NK-92 (cell line): ENCODE measurements around the gene XPOT.

Experiments
- DNase-seq: peaks from one replicate; lab custom pipeline; 2025; ENCODE audit not compliant: unreplicated experiment; lab: John Stamatoyannopoulos, UW

XPOT gene

DNA sequence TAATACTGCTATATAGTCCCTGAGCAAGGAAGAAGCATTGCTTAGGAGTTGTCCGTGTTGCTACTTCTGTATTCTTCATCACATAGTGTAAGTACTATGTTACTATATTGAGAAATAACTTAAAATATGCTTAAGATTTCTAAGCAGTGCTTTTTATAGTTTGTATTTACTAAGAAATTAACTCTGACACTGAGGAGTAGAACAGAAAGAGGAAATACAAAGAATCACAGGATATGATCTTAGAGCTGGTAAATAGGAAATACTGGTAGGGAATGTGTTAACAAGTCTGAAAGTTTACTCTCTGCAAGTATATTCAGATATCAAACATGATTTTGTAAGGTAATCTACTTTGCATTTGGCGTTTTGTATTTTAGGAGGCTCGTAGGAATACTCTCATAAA is 15.5 kb downstream of the XPOT start:
- DNase-seq = no peak

DNA sequence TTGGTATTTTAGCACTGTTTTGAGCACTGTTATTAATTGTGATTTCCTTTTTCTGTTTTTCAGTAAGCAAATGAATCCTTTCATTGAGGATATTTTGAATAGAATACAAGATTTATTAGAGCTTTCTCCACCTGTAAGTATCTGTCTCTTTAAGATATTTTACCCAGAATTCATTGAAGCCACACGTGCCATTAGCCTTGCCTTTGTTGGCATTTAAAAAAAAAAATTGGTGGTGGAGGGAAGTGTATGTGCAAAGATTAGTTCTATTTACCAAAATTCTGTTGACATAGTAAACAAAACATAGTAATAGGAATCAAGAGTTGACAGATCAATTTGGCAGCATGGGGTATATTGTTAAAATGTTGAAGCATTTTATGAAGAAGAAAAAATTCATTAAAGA is 23.8 kb downstream of the XPOT start:
- DNase-seq = no peak

DNA sequence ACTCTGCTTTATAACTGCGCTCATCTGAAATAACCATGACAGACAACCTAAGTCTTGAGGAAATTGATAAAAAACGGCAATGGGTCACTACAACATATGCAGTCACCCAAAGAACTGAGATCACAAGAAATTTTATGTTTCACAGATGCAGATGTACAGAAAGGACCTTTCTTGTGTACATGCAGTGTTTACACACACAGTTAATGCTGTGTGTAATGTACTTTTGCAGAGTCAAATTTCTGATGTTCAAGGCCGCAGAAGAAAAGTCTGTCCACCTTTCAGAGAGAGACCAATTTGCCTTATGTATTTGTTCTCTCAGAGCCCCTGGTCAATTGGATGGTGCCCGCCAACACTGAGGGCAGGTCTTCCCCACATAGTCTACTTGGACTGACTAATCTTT is 24.8 kb downstream of the XPOT start:
- no peak for DNase-seq

DNA sequence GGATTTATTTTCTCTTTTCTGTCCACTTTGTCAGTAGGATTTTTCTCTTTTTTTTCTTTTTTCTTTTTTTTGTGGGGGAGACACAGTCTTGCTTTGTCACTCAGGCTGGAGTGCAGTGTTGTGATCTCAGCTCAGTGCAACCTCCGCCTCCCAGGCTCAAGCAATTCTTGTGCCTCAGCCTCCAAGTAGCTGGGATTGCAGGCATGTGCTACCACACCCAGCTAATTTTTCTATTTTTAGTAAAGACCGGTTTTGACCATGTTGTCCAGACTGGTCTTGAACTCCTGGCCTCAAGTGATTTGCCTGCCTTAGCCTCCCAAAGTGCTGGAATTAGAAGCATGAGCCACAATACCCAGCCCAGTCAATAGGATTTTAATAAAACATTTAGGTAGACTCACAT is 26.7 kb downstream of the XPOT start:
- DNase-seq = no peak

DNA sequence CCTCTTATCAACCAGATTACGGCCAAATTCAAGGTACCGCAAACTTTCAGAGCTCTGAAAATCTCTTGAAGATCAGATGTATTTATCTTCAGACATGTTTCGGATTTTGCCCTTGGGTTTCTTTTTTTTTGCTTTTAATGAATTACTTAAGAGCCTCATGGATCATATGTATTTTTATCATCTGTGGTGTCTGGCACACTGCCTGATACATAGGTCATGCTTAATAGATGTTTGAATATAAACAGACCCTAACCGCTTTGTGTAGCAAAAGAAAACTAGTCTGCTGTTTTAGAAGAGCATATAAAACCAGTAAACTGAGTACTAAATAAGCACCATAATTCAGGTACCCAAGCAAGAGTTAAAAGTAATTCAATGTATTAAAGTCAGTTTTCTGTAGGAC is 27.6 kb downstream of the XPOT start:
- no peak for DNase-seq

DNA sequence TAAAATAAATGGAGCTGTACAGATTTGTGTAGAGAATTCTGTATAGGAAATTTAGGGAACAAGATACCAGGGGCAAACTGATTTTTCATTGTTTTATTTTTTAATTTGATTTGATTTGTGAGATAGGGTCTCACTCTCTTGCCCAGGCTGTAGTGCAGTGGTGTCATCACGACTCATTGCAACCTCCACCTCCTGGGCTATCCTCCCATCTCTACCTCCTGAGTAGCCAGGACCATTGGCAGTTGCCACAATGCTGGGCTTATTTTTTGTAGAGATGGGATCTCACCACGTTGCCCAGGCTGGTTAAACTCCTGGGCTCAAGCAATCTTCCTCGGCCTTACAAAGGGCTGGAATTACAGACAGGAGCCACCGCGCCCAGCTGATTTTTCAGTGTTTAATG is 29.7 kb downstream of the XPOT start:
- DNase-seq = no peak

DNA sequence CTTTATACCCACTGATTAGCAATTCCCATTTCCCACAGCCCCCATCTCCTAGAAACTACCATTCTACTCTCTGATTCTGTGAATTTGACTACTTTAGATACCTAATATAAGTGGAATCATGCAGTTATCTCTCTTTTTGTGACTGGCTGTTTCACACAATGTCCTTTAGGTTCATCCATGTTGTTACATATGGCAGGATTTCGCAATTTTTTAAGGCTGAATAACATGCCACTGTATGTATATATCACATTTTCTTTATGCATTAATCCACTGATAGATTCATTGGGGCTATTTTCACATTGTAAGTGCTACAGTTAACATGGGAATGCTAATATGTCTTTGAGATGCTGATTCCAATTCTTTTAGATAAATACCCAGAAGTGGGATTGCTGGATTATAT is 35.9 kb downstream of the XPOT start:
- DNase-seq = no peak

DNA sequence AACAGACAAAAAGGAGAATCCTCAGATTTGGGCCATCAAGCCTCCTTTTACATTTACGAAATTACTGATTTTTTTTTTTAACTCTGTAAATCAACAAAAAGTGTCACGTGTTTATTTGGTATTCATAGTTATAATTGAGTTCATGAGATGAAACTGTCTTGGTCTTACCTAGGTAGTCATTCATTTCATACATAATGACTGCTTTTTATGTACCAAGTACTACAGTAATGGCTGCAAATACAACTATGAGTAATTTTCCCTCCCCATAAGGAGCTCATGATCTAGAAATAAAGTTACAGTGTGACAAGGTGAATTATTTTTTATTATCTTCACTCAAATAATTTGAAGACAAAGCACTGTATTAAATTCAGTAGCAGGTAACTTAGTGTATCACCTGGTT is 41.3 kb downstream of the XPOT start:
- DNase-seq = no peak

DNA sequence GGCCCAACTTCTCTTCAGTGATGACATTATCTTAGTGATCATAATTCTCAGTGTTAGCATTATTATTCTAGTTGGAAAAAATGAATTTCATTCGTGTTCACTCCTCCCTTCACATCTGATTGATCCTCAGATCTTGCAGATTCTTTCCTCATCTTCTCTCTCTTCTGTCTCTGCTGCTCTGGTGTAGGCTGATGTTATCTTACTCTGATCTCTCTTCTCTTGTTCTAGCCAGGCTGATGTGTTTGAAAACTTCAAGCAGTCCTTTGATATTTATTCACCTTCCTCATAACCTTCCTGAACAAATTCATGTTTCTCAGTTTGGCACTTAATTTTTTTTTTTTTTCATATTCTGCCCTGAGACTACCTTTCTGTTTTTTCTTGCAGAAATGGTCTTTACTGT is 42.1 kb downstream of the XPOT start:
- DNase-seq = no peak

DNA sequence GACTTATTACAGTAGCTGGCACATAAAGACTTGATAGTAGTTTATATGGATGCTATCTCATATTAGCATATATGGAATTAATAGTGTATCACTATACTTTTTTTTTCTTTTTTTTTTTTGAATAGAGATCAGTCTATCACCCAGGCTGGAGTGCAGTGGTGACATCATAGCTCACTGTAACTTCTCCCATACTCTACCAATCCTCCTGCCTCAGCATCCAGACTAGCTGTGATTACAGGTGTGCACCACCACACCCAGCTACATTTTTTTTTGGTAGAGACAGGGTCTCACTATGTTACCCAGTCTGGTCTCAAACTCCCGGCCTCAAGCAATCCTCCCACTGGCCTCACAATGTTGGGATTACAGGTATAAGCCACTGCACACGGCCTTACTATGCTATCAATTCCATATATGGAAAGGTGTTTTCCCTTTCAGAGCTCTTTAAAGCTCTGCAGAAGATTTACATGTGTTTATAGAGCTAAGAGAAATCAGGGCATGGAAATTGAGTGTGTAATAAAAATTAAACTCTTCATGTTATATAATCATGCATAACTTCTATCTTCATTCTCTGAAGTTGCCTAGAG is 46.0 kb downstream of the XPOT start:
- no peak for DNase-seq

DNA sequence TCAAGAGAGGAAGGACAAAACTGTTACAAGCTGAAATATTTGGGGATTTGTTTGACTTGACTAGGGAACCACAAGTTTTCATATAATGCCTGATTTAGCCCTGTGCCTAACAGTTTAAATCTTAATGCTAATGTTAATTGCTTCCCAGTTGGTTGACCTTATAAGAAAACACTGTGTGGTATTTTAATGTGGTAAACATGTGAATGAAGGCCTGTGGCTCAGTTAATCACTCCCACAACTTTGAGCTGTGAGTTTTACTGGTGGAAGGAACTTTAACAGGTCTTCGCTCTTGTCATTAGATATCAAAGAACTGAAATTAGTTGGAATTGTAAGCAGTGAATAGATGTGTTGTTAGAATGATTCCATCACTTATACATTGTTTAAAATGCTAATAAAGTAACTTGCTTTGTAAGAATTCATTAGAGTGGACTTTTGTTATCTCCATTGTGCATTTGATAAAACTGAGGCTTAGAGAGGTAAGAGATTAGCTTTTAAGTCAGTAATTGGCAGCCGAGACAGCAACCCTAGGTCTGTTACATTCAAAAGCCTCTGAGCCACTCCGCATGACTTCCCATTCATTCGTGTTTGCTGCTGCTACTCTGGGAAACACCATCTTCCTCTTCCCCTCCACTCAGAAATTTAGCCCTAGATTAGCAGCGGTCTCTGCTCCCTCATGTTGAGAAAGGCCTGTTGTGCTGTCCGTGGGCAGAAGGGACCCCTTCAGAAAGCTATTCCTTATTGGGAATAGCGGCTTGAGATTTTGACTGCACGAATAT is 46.7 kb downstream of the XPOT start:
- DNase-seq = no peak

DNA sequence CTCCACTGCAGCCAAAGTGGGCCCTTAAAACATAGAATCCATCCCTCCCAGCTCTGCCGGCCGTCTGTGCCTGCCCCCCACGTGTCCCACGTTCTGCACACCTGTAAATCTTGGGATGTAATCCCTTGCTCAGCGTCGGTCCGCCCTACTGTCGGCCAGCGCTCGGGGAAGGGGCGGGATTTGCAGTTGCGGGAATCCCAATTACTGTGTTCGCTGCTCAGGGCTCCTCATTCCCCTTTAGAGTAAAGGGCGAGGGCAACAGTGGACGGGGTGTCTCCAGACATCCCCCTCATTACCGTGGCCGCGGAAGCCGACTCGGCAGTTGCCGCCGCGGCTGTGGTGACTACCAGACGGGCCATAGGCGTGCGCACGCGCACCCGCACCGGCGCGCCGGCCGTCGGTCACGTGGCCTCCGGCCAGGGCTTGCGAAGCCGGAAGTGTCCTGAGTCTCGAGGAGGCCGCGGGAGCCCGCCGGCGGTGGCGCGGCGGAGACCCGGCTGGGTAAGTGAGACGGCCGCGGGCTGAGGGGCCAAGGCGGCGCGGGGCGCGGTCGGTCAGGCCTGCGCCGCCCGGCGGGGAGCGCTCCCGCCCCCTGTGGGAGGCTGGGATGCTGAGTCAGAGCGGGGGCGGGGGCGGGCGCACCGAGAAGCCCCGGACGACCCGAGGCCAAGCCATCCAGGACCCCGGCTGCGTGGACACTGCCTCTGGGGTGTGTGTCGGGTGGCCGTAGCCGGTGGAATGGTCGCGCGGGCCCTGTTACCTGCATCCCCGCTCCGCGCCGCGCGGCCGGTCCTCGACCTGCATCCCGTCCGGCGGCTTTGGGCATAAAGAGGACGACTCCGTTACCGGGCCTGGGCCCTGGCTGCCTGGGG is 47.7 kb downstream of the XPOT start, which contains the start of gene TBK1:
Gene TBK1 (plus strand): TSS at position 434 of the 872 bp plus-strand sequence. CDS start 3,751 bp downstream, outside the sequence.
- no peak for DNase-seq

DNA sequence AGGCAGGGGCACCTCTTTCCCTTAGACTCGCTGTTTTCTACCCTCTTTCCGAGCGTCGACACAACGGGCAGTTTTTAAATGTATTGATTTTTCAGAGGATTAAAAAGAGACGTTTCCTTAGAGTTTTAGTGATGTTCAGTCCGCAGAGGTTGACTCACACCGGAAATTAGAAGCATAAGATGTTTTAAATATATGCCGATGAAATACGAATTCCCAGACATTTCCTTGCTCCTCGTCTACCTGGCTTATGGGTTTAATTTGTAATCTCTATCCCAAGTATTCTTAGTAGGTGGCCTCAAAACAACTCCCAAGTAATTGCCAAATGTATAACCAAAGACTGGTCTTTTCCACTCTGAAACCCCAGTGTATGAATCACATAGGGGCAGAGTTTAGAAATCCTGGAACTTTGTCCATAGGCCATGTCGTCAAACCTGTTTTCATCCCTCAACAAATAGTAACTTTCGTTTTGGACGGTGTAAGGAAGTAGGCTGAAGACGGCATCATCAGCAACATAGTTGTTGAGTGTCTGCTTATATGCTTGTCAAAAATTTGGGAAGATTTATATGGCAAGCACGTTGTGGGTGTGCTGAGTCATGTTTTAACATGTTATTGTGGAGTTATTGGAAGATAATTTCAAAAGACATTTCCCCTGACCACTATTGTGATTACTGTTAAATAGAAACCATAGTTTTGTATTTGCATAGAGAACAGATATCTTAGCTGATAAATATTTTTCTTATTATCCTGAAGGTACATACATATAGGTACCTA is 48.6 kb downstream of the XPOT start:
- no peak for DNase-seq

DNA sequence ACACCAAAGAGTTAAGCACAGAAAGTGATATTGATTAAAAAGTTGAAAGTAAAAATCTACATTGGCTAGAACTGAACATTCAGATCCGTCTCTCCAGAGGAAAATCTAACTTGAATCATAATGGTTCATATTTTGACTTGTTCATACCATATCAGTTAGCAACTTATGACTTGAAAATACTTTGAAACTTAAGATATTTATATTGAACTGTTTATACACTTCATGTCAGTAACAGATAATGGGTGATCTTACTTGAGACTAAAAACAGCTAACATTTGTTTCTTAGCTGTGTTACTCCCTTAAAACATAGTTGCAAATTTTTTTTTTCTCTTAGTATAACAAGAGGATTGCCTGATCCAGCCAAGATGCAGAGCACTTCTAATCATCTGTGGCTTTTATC is 51.3 kb downstream of the XPOT start:
- DNase-seq = no peak

DNA sequence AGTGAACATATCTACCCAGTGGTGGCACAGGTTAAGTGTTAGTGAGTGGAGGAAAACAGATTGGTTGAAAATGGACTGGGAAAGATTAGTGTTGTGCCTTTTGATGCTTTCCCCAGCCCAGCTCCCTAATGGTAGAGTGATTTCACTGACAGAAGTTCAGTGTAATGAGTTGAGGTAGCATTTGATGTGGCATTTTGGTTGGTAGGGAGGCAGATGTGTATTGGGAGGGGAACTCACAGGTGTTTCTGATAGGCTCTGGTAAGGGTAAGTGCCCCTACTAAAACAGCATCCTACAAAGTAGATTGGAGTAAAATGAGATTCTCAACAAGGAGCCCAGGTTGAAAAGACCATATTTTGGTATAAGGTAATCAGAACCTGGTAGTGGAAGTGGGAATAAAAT is 51.9 kb downstream of the XPOT start:
- DNase-seq = no peak

DNA sequence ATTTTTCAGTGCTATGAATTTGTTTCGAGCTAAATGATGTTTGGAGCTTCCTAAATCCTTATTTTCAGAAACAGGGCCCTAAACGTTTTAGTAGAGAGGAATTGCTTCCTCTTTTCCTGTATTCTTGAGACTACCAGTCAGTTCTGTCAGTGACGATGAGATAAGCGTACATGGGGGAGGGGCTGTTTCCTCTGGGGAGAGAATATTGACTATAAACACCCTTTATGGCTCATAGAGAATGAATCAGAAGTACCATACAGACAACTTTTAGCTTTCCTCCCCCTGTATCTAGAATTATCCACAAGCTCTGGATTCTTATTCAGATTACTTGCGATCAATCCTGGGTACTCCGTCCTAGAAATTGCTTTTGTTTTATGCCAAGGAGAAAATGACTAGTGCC is 52.8 kb downstream of the XPOT start:
- no peak for DNase-seq

DNA sequence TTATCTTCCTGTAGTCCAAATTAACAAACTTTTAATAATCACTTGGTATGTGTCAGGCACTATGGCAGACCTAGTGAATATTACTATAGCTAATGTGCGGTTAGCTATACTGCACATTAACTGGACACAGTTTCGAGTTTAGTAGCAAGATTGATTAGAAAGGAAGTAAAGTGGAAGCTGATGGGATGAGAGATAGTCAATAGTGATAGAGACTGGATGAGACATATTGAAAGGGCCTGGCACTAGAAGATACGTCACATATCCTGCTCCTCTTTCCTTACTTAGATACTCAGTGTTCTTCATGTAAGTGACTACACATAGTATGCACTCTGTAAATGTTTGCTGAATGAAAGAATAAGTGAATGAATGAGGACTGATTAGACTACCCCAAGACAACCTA is 53.3 kb downstream of the XPOT start:
- DNase-seq = no peak

DNA sequence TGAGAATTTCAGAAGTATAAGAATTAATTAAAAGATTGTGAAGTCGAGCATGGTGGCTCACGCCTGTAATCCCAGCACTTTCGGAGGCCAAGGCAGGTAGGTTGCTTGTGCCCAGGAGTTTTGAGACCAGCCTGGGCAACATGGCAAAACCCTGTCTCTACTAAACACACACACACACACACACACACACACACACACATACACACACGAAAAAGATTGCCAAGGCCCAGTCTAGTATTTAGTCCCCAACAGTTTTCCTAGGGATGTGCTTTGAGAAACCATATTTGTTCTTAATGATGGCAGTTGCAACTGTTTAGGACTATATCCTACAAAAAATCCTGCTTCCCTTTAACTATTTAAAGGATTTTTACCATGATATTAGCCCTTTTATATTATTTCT is 53.7 kb downstream of the XPOT start:
- no peak for DNase-seq

DNA sequence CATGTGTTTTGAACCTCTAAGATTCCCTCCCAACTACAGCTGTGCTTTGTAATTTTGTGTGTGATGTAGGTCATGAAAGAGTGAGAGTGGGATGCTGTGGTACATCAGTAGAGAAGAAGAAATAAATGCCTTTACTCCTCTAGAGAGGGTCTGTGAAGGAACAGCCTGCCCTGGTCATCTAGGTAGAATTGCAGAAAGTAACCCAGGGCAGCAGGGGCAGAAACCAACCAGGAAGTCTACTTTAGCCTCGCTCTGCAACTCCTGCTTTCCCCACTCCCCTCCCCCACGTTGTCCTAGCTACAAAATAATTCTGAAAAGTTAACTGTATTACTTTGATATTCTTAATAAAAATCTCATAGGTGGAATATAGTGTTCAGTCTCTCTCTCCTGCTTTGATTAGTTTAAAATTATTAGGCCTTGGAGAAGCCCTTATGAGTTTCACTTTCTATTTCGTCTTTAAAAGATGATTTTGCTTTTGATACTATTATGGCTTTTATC is 55.3 kb downstream of the XPOT start:
- no peak for DNase-seq

DNA sequence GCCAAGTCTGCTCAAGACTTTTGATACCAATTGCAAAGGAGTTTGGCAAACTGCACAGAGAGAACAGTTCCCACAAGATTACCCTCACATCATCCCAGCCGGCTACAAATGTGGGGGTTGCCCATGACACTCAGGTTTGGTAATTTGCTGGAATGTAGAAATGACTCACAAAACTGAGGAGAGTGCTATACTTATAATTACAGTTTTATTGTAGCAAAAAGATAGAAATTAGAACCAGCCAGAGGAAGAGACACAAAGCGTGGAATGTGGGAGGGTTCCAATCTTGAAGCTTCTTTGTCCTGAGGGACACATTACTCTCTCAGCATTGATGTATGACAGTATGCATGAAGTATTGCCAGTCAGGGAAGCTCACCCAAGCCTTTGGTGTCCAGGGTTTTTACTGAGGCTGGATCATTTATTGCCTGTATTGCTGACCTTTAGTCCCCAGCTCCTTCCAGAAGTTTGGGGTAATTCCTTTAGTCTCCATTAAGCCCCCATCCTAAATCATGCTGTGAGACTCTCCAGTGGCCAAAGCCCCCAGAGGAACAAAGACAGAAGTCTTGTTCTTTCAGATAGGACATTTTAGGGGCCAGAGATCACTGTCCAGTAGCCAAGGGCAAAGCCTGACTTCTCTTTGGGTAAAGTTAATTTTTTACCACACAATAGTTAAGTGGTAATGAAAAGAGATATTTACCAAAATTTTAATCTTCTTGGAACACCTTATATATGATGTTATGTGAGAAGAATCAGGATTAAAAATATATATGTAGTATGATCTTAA is 57.6 kb downstream of the XPOT start:
- no peak for DNase-seq
